H1 (cell line): ENCODE results near the gene DENND10. TPM values are rescaled to one million over a fixed set of nuclear protein-coding genes. Genes with fewer than 3 reads are reported as not detected.

Experiments used
- BCL11A ChIP-seq, 2 experiments: IDR thresholded peaks; one replicate each; pipeline ENCODE4 v1.6.1; 2011; ENCODE audit warnings: low read depth in 2 of 2, low read length in 2 of 2, mild to moderate bottlenecking in 2 of 2
- BRCA1 ChIP-seq: IDR thresholded peaks from 2 replicates; pipeline ENCODE4 v1.6.1; 2012; ENCODE audit warnings: low read depth, low read length, improper control_type of control experiment
- CHD7 ChIP-seq: fragments of 300-600 bp; sonication (generic); IDR thresholded peaks from 2 replicates; pipeline ENCODE4 v1.7.1; 2012; ENCODE audit warnings: low read length, moderate library complexity, mild to moderate bottlenecking, inconsistent platforms; ENCODE audit not compliant: insufficient replicate concordance
- EZH2 ChIP-seq: fragments of 200-600 bp; sonication (generic); IDR thresholded peaks from 2 replicates; pipeline ENCODE4 v1.7.1; 2012; ENCODE audit warnings: low read depth, mild to moderate bottlenecking, moderate library complexity, low read length, inconsistent platforms; ENCODE audit not compliant: severe bottlenecking
- HDAC6 ChIP-seq: IDR thresholded peaks from one replicate; pipeline ENCODE4 v1.7.1; 2012; ENCODE audit warnings: low read depth, mild to moderate bottlenecking, inconsistent platforms, low read length, moderate library complexity
- RAD21 ChIP-seq, 2 experiments: IDR thresholded peaks in 1 of 2; conservative IDR thresholded peaks in 1 of 2; 2 replicates each; pipeline ENCODE4 v1.6.1; 2011; ENCODE audit warnings: low read depth in 2 of 2, low read length in 2 of 2, improper control_type of control experiment in 1 of 2, inconsistent platforms in 1 of 2, mild to moderate bottlenecking in 1 of 2, moderate library complexity in 1 of 2
- SAP30 ChIP-seq: fragments of 300-600 bp; sonication (generic); IDR thresholded peaks from 2 replicates; pipeline ENCODE4 v1.7.1; 2012; ENCODE audit warnings: low read length, moderate library complexity, mild to moderate bottlenecking, inconsistent platforms; ENCODE audit not compliant: insufficient read depth, insufficient replicate concordance
- SIX5 ChIP-seq: IDR thresholded peaks from 2 replicates; pipeline ENCODE4 v1.6.1; 2011; ENCODE audit warnings: mild to moderate bottlenecking, low read depth, low read length
- SRF ChIP-seq: IDR thresholded peaks from 2 replicates; pipeline ENCODE4 v1.6.1; 2011; ENCODE audit warnings: mild to moderate bottlenecking, low read depth, low read length, moderate library complexity
- TBP ChIP-seq: IDR thresholded peaks from 2 replicates; pipeline ENCODE4 v1.6.1; 2011; ENCODE audit warnings: low read depth, low read length, improper control_type of control experiment
- TCF12 ChIP-seq: IDR thresholded peaks from 2 replicates; pipeline ENCODE4 v1.6.1; 2011; ENCODE audit warnings: low read depth, mild to moderate bottlenecking, low read length
- polyA plus RNA-seq, 7 experiments: library from polyadenylated mRNA; depleted of rRNA in 3 of 7; stranded (reverse) in 5 of 7; unstranded in 2 of 7; fragments of >200 nt in 5 of 7; fragments of 200-250 nt in 2 of 7; gene quantifications; 1 replicate in 5 of 7; 2 replicates in 1 of 7; 4 replicates in 1 of 7; pipeline versions ENCODE4 v1.2.1 to v1.2.3, GENCODE V29; 2011 to 2013; ENCODE audit warnings: missing spikeins in 2 of 7, mixed read lengths in 2 of 7
- total RNA-seq: library from RNA; stranded (reverse); fragmentation: NEBNext Ultra II Directional; extraction: Animal tissue kit (Norgen Biotek cat#: 25700); gene quantifications from 2 replicates; pipeline ENCODE4 v1.2.1, GENCODE V29; 2021

DENND10 gene
- total and polyA plus RNA-seq, 2 of the 8 experiments (the other 6 are each of a cell fraction or from before 2014, with no cell fraction given) = 49.3 to 64.4 TPM

GRCh38 chr10:119125942-119126341 lies 22.0 kb downstream of the DENND10 start (continued):
- TF ChIP-seq CHD7 (no peak), EZH2 (no peak), SAP30 (no peak), SRF (no peak), RAD21 (IDR thresholded peaks at IDR 0.05 in 1 of 2, conservative IDR thresholded peaks at IDR 0.05 in 1 of 2; ENCODE audit: low read depth in 2 of 2, low read length in 2 of 2) (no peak), HDAC6 (no peak), SIX5 (no peak), TBP (no peak), TCF12 (no peak), BCL11A (IDR thresholded peaks at IDR 0.05; ENCODE audit: low read depth in 2 of 2, low read length in 2 of 2) (no peak), BRCA1 (no peak)
